Measurements from ENCODE around the gene KLF6. TPM values are rescaled to one million over a fixed set of nuclear protein-coding genes. Genes with fewer than 3 reads are reported as not detected.

Gene KLF6
- total RNA-seq, 4 donors from 2014 or later, result 92.5 to 180 (median 145) TPM

DNA sequence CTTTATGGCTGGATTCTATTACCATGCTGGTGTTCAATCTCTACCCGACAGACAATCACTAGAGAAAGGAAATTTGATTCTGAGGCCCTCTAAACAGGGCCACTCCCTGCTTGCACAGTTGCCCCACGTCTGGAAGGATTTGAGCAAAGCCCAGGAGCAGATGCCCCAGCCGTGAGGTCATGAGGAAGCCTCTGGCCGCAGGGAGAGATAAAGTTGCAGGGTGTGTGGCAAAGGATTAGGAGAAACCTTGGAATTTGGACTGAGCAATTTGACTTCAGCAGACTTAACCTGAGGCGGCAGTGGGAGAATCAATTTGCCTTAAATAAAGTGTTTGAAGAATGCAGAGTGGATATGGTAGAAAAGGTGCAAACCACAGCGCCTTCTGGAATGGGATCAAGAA, 40.2 kb upstream of the KLF6 start:
- no peaks in the 10 kb centered on the region for H3K9me3 ChIP-seq
- no peak overlapping the region for H3K4me3 ChIP-seq
- TF ChIP-seq, protein P1, sequence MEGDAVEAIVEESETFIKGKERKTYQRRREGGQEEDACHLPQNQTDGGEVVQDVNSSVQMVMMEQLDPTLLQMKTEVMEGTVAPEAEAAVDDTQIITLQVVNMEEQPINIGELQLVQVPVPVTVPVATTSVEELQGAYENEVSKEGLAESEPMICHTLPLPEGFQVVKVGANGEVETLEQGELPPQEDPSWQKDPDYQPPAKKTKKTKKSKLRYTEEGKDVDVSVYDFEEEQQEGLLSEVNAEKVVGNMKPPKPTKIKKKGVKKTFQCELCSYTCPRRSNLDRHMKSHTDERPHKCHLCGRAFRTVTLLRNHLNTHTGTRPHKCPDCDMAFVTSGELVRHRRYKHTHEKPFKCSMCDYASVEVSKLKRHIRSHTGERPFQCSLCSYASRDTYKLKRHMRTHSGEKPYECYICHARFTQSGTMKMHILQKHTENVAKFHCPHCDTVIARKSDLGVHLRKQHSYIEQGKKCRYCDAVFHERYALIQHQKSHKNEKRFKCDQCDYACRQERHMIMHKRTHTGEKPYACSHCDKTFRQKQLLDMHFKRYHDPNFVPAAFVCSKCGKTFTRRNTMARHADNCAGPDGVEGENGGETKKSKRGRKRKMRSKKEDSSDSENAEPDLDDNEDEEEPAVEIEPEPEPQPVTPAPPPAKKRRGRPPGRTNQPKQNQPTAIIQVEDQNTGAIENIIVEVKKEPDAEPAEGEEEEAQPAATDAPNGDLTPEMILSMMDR (IDR thresholded peaks at IDR 0.05), result no peak
- TF ChIP-seq POLR2A (IDR thresholded peaks at IDR 0.05), result peak in 1 of 2 donors; percentile 20
- H3K36me3 ChIP-seq, result no peaks in the 10 kb centered on the region
- H3K27me3 ChIP-seq, result no peaks in the 10 kb centered on the region
- H3K4me1 ChIP-seq, result peaks cover 0 to 16% (median 3%) of the 10 kb centered on the region in 4 donors
- H3K27ac ChIP-seq, result peak overlapping the region in 3 of 4 donors; percentile 16 to 91 (median 68)
- DNase-seq, result peak in 2 of 3 donors; percentile 85 to 92

DNA sequence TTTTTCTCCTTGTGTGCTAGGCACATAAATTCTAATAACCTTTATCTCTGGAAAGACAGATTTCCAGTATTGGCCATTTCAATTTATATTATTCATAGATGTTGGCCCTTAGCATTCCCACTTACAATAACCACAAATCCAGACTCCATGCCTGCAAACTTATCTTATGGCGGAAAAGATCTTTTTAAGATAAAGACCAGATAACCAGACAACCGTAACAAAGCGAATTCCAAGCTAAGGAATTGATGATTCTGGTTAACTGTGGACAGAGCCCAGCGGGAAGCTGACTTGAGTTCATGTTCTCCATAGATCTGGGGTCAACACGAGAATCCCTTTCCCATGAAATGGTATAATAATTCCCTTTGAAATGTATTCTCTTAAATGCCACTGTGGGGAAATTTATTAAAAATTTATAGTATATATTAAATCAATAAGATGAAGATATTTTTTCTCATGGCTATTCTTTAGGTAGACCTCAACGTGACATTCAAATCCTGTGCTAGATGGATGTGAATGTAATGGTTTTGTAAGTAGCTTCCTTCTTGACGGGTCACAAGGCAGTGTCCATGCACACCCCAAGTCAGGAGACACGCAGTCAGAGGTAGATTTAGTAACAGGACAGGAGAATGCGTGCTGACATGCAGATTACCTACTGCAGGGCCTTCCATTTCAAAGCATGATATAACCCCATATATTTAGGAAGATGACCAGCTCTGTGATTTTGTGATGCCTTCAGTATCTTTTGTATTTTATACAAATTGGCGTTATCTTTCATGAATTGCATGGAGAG, 37.7 kb upstream of the KLF6 start:
- Histone ChIP-seq H3K36me3 (no peaks in the 10 kb centered on the region), H3K9me3 (no peaks in the 10 kb centered on the region), H3K27me3 (no peaks in the 10 kb centered on the region), H3K27ac (no peak overlapping the region), H3K4me3 (no peak overlapping the region), H3K4me1 (peaks cover 0 to 10% (median 1%) of the 10 kb centered on the region in 4 donors)
- DNase-seq, result no peak
- TF ChIP-seq POLR2A (IDR thresholded peaks at IDR 0.05), result no peak
- TF ChIP-seq, protein P1 (IDR thresholded peaks at IDR 0.05), result no peak

DNA sequence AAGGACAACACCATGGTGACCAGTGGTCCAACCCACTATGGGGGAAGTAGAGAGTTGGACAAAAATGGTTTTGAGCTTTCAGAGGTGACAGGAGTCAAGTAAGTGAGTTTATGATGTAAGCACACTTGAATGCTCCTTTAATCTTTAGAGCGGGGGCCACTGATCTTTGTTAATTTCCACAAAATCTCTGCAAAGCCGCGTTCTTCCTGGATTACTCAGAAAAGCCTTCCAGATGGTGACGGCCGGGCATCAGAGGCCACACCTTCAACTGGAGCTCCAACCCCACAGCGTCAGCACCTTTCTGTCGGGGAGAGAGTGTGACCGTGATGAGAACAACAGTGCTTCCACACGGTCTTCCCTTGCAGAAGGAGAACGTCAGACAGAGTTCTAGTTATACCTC, 35.2 kb upstream of the KLF6 start:
- Histone ChIP-seq H3K4me1 (no peaks in the 10 kb centered on the region), H3K9me3 (no peaks in the 10 kb centered on the region), H3K4me3 (no peak overlapping the region), H3K27ac (no peak overlapping the region), H3K27me3 (no peaks in the 10 kb centered on the region), H3K36me3 (no peaks in the 10 kb centered on the region)
- TF ChIP-seq POLR2A (IDR thresholded peaks at IDR 0.05), result no peak
- TF ChIP-seq, protein P1 (IDR thresholded peaks at IDR 0.05), result no peak
- no peak for DNase-seq

DNA sequence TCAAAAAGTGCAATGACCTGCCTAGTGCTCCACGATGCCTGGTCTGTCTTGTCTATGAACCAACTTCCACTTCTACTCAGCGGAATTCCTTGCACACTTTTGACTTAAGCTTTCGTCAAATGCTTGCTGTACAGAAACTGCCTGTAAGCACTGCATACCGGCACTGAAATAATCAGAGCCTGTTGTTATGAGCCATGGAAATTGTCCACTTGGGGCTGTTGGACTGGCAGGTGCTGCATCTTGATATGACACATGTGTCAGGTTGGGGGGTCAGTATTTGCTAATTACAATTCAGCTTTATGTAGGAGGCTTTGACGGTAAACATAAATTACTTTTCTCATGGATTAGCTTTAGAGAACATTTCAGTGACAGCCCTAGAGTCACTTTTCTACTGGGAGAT, 32.0 kb upstream of the KLF6 start:
- no peak for DNase-seq
- H3K27ac ChIP-seq, result no peak overlapping the region
- TF ChIP-seq, protein P1 (IDR thresholded peaks at IDR 0.05), result no peak
- no peak for TF ChIP-seq POLR2A (IDR thresholded peaks at IDR 0.05)
- peaks cover 0 to 6% (median 3%) of the 10 kb centered on the region in 4 donors for H3K4me1 ChIP-seq
- H3K9me3 ChIP-seq, result no peaks in the 10 kb centered on the region
- no peaks in the 10 kb centered on the region for H3K27me3 ChIP-seq
- H3K36me3 ChIP-seq, result no peaks in the 10 kb centered on the region
- no peak overlapping the region for H3K4me3 ChIP-seq

DNA sequence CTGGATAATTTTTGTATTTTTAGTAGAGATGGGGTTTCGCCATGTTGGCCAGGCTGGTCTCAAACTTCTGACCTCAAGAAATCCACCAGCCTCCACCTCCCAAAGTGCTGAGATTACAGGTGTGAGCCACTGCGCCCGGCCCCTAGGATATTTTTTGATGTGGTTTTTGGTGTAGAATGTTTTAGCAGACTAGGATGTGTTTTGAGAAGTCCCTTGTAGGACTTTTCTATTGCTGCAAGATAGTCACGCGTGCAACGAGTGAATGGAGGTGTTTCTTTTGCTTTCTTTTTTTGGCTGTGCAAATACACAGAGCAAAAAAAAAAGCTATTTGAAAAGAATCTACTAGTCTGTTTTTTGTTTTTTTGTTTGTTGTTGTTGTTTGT, 29.8 kb upstream of the KLF6 start:
- no peaks in the 10 kb centered on the region for H3K27me3 ChIP-seq
- H3K4me1 ChIP-seq, result peaks cover 0 to 22% (median 13%) of the 10 kb centered on the region in 4 donors
- no peak overlapping the region for H3K27ac ChIP-seq
- TF ChIP-seq, protein P1 (IDR thresholded peaks at IDR 0.05), result no peak
- H3K4me3 ChIP-seq, result no peak overlapping the region
- H3K36me3 ChIP-seq, result no peaks in the 10 kb centered on the region
- H3K9me3 ChIP-seq, result no peaks in the 10 kb centered on the region
- DNase-seq, result no peak

Data from Peyer's patch (tissue), 4 donors.